GM10266 (cell line): ENCODE measurements around the gene CLASP2.

Experiments used
- DNase-seq: peaks from one replicate; pipeline ENCODE4 v3.0.0; 2012; ENCODE audit errors: extremely low spot score
- TF ChIP-seq, protein P1 (sequence below): IDR thresholded peaks from 2 replicates; pipeline ENCODE4 v1.5.1; 2012; ENCODE audit warnings: mild to moderate bottlenecking, low read depth; ENCODE audit not compliant: control insufficient read depth, insufficient read depth; ENCODE audit errors: missing control alignments

CLASP2 gene

GRCh38 chr3:33496449-33496848, 221.6 kb downstream of the CLASP2 start:
- no peak for DNase-seq
- TF ChIP-seq, protein P1, sequence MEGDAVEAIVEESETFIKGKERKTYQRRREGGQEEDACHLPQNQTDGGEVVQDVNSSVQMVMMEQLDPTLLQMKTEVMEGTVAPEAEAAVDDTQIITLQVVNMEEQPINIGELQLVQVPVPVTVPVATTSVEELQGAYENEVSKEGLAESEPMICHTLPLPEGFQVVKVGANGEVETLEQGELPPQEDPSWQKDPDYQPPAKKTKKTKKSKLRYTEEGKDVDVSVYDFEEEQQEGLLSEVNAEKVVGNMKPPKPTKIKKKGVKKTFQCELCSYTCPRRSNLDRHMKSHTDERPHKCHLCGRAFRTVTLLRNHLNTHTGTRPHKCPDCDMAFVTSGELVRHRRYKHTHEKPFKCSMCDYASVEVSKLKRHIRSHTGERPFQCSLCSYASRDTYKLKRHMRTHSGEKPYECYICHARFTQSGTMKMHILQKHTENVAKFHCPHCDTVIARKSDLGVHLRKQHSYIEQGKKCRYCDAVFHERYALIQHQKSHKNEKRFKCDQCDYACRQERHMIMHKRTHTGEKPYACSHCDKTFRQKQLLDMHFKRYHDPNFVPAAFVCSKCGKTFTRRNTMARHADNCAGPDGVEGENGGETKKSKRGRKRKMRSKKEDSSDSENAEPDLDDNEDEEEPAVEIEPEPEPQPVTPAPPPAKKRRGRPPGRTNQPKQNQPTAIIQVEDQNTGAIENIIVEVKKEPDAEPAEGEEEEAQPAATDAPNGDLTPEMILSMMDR = no peak

DNA sequence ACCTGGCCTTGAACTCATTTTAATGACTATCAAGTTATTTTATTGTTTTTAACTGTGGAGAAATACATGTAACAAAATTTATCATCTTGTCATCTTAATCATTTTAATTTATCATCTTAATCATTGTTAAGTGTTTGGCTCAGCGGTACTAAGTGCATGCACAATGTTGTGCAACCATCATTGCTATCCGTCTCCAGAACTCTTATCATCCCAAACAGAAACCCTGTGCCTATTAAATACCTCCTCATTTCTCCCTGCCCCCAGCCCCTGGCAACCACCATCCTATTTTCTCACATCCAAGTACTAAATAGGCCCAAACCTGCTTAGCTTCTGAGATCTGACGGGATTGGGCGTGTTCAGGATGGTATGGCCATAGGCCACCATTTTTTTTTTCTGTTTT, 226.3 kb downstream of the CLASP2 start:
- TF ChIP-seq, protein P1 = no peak
- no peak for DNase-seq

- TF ChIP-seq, protein P1 = no peak
Observed at GRCh38 chr3:33490641-33491241, 227.3 kb downstream of the CLASP2 start.

GRCh38 chr3:33488683-33489082, 229.4 kb downstream of the CLASP2 start:
- DNase-seq = no peak
- TF ChIP-seq, protein P1 = no peak

More at GRCh38 chr3:33490641-33491241, 227.3 kb downstream of the CLASP2 start:
- DNase-seq = no peak

DNA sequence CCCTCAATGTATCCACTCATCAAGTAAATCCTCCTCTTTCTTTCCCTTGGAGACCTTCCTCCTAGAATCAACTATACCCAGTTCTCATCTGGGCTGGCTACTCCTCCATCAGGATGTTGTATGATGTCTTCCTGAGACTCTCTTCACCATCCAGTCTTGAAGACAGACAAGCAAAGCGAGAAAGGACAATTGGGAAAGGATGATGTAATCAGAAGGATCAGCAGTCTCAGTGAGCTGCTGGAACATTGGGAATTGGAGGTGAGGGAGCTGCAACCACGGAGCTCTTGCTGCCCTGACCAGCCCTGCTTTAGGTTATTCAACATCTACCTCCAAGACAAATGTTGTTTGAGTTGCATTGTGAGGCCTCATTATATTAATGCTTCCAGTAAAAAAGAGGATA, 229.8 kb downstream of the CLASP2 start:
- DNase-seq = no peak
- TF ChIP-seq, protein P1 = no peak

GRCh38 chr3:33482111-33482521, 235.9 kb downstream of the CLASP2 start:
- no peak for DNase-seq
- TF ChIP-seq, protein P1 = no peak

GRCh38 chr3:33474896-33475295, 243.2 kb downstream of the CLASP2 start:
- DNase-seq = no peak
- TF ChIP-seq, protein P1 = no peak
